HEK293 (cell line): ENCODE results near the gene SPATA2L.

Experiments used
- CTCF ChIA-PET: fragments of 350-600 bp; formaldehyde crosslinking; extraction: SDS; loops from one replicate; lab custom pipeline; 2021; ENCODE audit warnings: antibody characterized with exemption; lab: Yijun Ruan, JAX
- POLR2A ChIA-PET: fragments of 300-600 bp; formaldehyde crosslinking; extraction: SDS; loops from one replicate; lab custom pipeline; 2020; ENCODE audit warnings: antibody characterized with exemption, inconsistent platforms; lab: Yijun Ruan, JAX
- H3K27ac ChIP-seq: fragments of 200-500 bp; sonication (Bioruptor generic); 2 replicates; pipeline ENCODE4 v1.5.1; 2014; ENCODE audit warnings: low read depth, low read length, control low read depth, inconsistent platforms; ENCODE audit errors: extremely low read depth
- H3K36me3 ChIP-seq, 2 experiments: fragments of 200-500 bp in 1 of 2; sonication (Bioruptor generic) in 1 of 2; 1 replicate in 1 of 2; 2 replicates in 1 of 2; pipeline ENCODE4 v1.5.1; 2014 to 2017; ENCODE audit warnings: inconsistent platforms in 2 of 2, low read length in 2 of 2; ENCODE audit not compliant: control insufficient read depth in 2 of 2, insufficient read depth in 1 of 2
- H3K4me1 ChIP-seq: fragments of 200-500 bp; sonication (Bioruptor generic); 2 replicates; pipeline ENCODE4 v1.5.1; 2014; ENCODE audit warnings: mild to moderate bottlenecking, low read length, inconsistent platforms; ENCODE audit not compliant: control insufficient read depth, insufficient read depth
- H3K4me3 ChIP-seq: 2 replicates; pipeline ENCODE4 v1.5.1; 2011; ENCODE audit warnings: low read depth, mild to moderate bottlenecking, control low read depth, low read length, moderate library complexity
- H3K9me3 ChIP-seq: fragments of 200-500 bp; sonication (Bioruptor generic); 2 replicates; pipeline ENCODE4 v1.5.1; 2014; ENCODE audit warnings: low read depth, low read length, inconsistent platforms; ENCODE audit not compliant: control insufficient read depth, insufficient read depth
- GFI1B ChIP-seq: fragments of 450-650 bp; formaldehyde crosslinking; IDR thresholded peaks from 2 replicates; pipeline ENCODE4 v1.5.1; 2016; ENCODE audit warnings: missing biosample characterization, missing genetic modification characterization
- GLIS1 ChIP-seq: fragments of 450-650 bp; formaldehyde crosslinking; IDR thresholded peaks from 2 replicates; pipeline ENCODE4 v1.5.1; 2016; ENCODE audit warnings: missing biosample characterization, missing genetic modification characterization
- SP7 ChIP-seq: fragments of 450-650 bp; formaldehyde crosslinking; IDR thresholded peaks from 2 replicates; pipeline ENCODE4 v1.5.1; 2016; ENCODE audit warnings: missing biosample characterization, missing genetic modification characterization
- ZBTB1 ChIP-seq: fragments of 450-650 bp; formaldehyde crosslinking; IDR thresholded peaks from 2 replicates; pipeline ENCODE4 v1.5.1; 2016; ENCODE audit warnings: missing biosample characterization, missing genetic modification characterization
- ZBTB7A ChIP-seq: fragments of 450-650 bp; formaldehyde crosslinking; IDR thresholded peaks from 2 replicates; pipeline ENCODE4 v1.5.1; 2016; ENCODE audit warnings: low read depth, missing biosample characterization, missing genetic modification characterization
- ZNF366 ChIP-seq: fragments of 450-650 bp; formaldehyde crosslinking; conservative IDR thresholded peaks from 2 replicates; pipeline ENCODE4 v1.5.1; 2016; ENCODE audit warnings: missing biosample characterization, missing genetic modification characterization
- ZNF394 ChIP-seq: fragments of 450-650 bp; formaldehyde crosslinking; IDR thresholded peaks from 2 replicates; pipeline ENCODE4 v1.5.1; 2016; ENCODE audit warnings: missing biosample characterization, missing genetic modification characterization, mild to moderate bottlenecking, moderate library complexity, borderline replicate concordance
- ZNF600 ChIP-seq: fragments of 450-650 bp; formaldehyde crosslinking; IDR thresholded peaks from 2 replicates; pipeline ENCODE4 v1.5.1; 2016; ENCODE audit warnings: missing biosample characterization, missing genetic modification characterization
- ZNF654 ChIP-seq: fragments of 450-650 bp; formaldehyde crosslinking; IDR thresholded peaks from 2 replicates; pipeline ENCODE4 v1.5.1; 2016; ENCODE audit warnings: low read depth, missing biosample characterization, missing genetic modification characterization
- ZNF747 ChIP-seq: fragments of 450-650 bp; formaldehyde crosslinking; IDR thresholded peaks from 2 replicates; pipeline ENCODE4 v1.5.1; 2016; ENCODE audit warnings: missing biosample characterization, missing genetic modification characterization
- ZNF785 ChIP-seq: fragments of 450-650 bp; formaldehyde crosslinking; IDR thresholded peaks from 2 replicates; pipeline ENCODE4 v1.5.1; 2016; ENCODE audit warnings: missing biosample characterization, missing genetic modification characterization
- ZNF837 ChIP-seq: fragments of 450-650 bp; formaldehyde crosslinking; IDR thresholded peaks from 2 replicates; pipeline ENCODE4 v1.5.1; 2016; ENCODE audit warnings: missing biosample characterization, missing genetic modification characterization
- TF ChIP-seq, protein P1 (sequence below): fragments of 450-650 bp; formaldehyde crosslinking; IDR thresholded peaks from 2 replicates; pipeline ENCODE4 v1.5.1; 2016; ENCODE audit warnings: missing biosample characterization, missing genetic modification characterization
- TF ChIP-seq, protein P2 (sequence below): fragments of 450-650 bp; formaldehyde crosslinking; IDR thresholded peaks from 2 replicates; pipeline ENCODE4 v1.5.1; 2016; ENCODE audit warnings: missing biosample characterization, missing genetic modification characterization
- TF ChIP-seq, protein P3 (sequence below): fragments of 450-650 bp; formaldehyde crosslinking; IDR thresholded peaks from 2 replicates; pipeline ENCODE4; 2016; ENCODE audit warnings: missing biosample characterization, missing genetic modification characterization
- TF ChIP-seq, protein P4 (sequence below): fragments of 450-650 bp; formaldehyde crosslinking; IDR thresholded peaks from 2 replicates; pipeline ENCODE4 v1.5.1; 2017; ENCODE audit warnings: missing biosample characterization, missing genetic modification characterization
- TF ChIP-seq, protein P5 (sequence below): fragments of 450-650 bp; formaldehyde crosslinking; IDR thresholded peaks from 2 replicates; pipeline ENCODE4 v1.5.1; 2016; ENCODE audit warnings: missing biosample characterization, missing genetic modification characterization
- TF ChIP-seq, protein P6 (sequence below): fragments of 450-650 bp; formaldehyde crosslinking; optimal IDR thresholded peaks from 2 replicates; pipeline ENCODE3; 2016; ENCODE audit warnings: missing biosample characterization, mild to moderate bottlenecking, missing genetic modification characterization
- TF ChIP-seq, protein P7 (sequence below): fragments of 450-650 bp; formaldehyde crosslinking; IDR thresholded peaks from 2 replicates; pipeline ENCODE4 v1.5.1; 2016; ENCODE audit warnings: missing biosample characterization, missing genetic modification characterization

Gene SPATA2L

DNA sequence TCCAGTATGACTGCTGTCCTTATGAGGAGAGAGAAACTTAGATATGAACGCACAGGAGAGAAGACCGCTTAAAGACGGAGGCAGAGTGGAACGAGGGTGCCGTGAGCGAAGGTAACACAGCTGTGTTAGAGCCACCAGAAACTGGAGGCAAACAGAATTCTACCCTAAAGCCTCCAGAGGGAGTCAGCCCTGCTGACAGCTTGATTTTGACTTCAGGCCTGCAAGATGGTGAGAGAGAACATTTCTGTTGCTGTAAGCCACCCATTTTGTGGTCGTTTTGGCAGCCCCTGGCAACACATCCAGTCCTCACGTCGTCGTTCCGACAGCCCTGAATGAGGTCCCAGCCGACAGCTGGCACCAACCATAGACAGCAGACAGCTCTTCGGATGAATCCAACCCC lies 2.8 kb upstream of the SPATA2L start:
- H3K36me3 ChIP-seq: peaks cover 0 to under 1% of the 10 kb centered on the region in 2 experiments; a peak in 1 of 3 replicates
- CTCF ChIA-PET: interaction anchor here (1.6 to 2.5 kb wide), 3 partner anchors 85 to 205 kb away, joined by 3 to 23 read pairs (median 20); no protein-coding TSS in a partner anchor
- TF ChIP-seq, protein P1, sequence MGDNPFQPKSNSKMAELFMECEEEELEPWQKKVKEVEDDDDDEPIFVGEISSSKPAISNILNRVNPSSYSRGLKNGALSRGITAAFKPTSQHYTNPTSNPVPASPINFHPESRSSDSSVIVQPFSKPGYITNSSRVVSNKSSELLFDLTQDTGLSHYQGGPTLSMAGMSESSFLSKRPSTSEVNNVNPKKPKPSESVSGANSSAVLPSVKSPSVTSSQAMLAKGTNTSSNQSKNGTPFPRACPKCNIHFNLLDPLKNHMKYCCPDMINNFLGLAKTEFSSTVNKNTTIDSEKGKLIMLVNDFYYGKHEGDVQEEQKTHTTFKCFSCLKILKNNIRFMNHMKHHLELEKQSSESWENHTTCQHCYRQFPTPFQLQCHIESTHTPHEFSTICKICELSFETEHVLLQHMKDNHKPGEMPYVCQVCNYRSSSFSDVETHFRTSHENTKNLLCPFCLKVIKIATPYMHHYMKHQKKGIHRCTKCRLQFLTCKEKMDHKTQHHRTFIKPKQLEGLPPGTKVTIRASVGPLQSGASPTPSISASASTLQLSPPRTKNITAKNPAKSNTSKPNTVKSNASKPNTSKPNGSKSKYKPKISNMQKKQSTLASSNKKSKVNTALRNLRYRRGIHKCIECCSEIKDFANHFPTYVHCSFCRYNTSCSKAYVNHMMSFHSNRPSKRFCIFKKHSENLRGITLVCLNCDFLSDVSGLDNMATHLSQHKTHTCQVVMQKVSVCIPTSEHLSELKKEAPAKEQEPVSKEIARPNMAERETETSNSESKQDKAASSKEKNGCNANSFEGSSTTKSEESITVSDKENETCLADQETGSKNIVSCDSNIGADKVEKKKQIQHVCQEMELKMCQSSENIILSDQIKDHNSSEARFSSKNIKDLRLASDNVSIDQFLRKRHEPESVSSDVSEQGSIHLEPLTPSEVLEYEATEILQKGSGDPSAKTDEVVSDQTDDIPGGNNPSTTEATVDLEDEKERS (tag by site-specific recombination): no peak
- TF ChIP-seq, protein P2, sequence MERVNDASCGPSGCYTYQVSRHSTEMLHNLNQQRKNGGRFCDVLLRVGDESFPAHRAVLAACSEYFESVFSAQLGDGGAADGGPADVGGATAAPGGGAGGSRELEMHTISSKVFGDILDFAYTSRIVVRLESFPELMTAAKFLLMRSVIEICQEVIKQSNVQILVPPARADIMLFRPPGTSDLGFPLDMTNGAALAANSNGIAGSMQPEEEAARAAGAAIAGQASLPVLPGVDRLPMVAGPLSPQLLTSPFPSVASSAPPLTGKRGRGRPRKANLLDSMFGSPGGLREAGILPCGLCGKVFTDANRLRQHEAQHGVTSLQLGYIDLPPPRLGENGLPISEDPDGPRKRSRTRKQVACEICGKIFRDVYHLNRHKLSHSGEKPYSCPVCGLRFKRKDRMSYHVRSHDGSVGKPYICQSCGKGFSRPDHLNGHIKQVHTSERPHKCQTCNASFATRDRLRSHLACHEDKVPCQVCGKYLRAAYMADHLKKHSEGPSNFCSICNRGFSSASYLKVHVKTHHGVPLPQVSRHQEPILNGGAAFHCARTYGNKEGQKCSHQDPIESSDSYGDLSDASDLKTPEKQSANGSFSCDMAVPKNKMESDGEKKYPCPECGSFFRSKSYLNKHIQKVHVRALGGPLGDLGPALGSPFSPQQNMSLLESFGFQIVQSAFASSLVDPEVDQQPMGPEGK (tag by site-specific recombination): no peak
- no peak for TF ChIP-seq SP7 (tag by site-specific recombination)
- TF ChIP-seq, protein P3, sequence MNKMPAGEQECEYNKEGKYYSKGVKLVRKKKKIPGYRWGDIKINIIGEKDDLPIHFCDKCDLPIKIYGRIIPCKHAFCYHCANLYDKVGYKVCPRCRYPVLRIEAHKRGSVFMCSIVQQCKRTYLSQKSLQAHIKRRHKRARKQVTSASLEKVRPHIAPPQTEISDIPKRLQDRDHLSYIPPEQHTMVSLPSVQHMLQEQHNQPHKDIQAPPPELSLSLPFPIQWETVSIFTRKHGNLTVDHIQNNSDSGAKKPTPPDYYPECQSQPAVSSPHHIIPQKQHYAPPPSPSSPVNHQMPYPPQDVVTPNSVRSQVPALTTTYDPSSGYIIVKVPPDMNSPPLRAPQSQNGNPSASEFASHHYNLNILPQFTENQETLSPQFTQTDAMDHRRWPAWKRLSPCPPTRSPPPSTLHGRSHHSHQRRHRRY (tag by site-specific recombination): no peak
- no peak for TF ChIP-seq ZNF654 (tag by site-specific recombination)
- TF ChIP-seq ZNF366 (tag by site-specific recombination): no peak
- no peak for TF ChIP-seq ZNF785 (tag by site-specific recombination)
- TF ChIP-seq ZNF394 (tag by site-specific recombination): no peak
- TF ChIP-seq, protein P4, sequence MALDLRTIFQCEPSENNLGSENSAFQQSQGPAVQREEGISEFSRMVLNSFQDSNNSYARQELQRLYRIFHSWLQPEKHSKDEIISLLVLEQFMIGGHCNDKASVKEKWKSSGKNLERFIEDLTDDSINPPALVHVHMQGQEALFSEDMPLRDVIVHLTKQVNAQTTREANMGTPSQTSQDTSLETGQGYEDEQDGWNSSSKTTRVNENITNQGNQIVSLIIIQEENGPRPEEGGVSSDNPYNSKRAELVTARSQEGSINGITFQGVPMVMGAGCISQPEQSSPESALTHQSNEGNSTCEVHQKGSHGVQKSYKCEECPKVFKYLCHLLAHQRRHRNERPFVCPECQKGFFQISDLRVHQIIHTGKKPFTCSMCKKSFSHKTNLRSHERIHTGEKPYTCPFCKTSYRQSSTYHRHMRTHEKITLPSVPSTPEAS (tag by site-specific recombination): no peak
- no peak for TF ChIP-seq ZNF747 (tag by site-specific recombination)
- TF ChIP-seq GLIS1 (tag by site-specific recombination): no peak
- no peak for TF ChIP-seq GFI1B (tag by site-specific recombination)
- no peak overlapping the region for H3K27ac ChIP-seq
- H3K4me3 ChIP-seq: no peak overlapping the region
- POLR2A ChIA-PET: no interaction called here
- peaks cover 8% of the 10 kb centered on the region for H3K4me1 ChIP-seq
- H3K9me3 ChIP-seq: no peaks in the 10 kb centered on the region

DNA sequence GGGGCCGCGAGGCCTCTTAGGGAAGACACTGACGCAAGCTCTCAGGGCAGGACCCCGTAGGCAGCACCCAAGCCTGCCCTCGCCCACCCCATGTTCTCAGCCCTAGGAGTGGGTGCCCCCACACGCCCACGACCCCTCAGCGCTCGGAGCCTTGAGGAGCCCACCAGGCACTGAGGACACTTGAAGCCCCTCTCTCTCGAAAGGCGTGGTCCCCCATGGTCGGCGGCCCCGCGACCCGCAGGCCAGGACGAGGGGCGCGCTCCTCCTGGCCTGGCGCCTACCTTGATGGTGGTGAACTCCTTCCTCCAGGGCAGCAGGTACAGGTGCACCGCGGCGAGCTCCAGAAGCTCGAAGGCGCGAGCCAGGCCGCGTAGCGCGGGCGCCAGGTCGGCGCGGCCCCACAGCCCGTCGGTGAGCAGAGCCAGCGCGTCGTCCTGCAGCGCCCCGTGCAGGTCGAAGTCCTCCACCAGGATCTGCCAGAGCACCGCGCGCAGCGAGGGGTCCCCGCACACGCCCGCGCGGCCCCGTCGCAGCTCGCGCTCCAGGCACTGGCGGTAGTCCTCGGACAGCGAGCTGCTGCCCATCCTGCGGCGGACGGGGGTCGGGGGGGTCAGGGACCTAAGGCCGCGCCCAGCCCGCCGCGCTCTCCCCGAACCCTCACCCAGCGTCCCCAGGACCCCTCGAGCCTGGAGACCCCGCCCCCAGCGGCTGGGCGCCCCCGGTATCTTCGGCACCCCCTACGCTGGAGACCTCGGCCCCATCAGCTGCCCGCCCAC lies 668 bp downstream of the SPATA2L start:
- ChIA-PET CTCF (interaction anchor here (0.6 to 2.2 kb wide), 10 partner anchors 8 to 320 kb away, joined by 3 to 12 read pairs (median 3); no protein-coding TSS in a partner anchor), POLR2A (interaction anchor here (0.7 to 2.5 kb wide), 14 partner anchors 8 to 221 kb away, joined by 3 to 17 read pairs (median 4); partner anchors contain the start of genes CDK10, SPG7, TCF25 and VPS9D1)
- Histone ChIP-seq H3K4me1 (peaks cover 8% of the 10 kb centered on the region), H3K27ac (peak overlapping the region; percentile 65), H3K9me3 (no peaks in the 10 kb centered on the region), H3K4me3 (peak overlapping the region; percentile 68), H3K36me3 (peaks cover 0 to 29% of the 10 kb centered on the region in 2 experiments; a peak in 2 of 3 replicates)
- TF ChIP-seq ZBTB1 (tag by site-specific recombination) (0 out of 2 replicates have a peak, but pooled peaks have one; percentile 32), ZNF837 (peak; percentile 6; the same call in 1 of the 2 replicates), ZNF747 (tag by site-specific recombination) (0 out of 2 replicates have a peak, but pooled peaks have one; percentile 12), ZNF600 (tag by site-specific recombination) (peak; percentile 63; the same call in 1 of the 2 replicates), ZBTB7A (tag by site-specific recombination) (peak; percentile 46)
- TF ChIP-seq, protein P5, sequence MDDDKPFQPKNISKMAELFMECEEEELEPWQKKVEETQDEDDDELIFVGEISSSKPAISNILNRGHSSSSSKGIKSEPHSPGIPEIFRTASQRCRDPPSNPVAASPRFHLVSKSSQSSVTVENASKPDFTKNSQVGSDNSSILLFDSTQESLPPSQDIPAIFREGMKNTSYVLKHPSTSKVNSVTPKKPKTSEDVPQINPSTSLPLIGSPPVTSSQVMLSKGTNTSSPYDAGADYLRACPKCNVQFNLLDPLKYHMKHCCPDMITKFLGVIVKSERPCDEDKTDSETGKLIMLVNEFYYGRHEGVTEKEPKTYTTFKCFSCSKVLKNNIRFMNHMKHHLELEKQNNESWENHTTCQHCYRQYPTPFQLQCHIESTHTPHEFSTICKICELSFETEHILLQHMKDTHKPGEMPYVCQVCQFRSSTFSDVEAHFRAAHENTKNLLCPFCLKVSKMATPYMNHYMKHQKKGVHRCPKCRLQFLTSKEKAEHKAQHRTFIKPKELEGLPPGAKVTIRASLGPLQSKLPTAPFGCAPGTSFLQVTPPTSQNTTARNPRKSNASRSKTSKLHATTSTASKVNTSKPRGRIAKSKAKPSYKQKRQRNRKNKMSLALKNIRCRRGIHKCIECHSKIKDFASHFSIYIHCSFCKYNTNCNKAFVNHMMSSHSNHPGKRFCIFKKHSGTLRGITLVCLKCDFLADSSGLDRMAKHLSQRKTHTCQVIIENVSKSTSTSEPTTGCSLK (tag by site-specific recombination): 0 out of 2 replicates have a peak, but pooled peaks have one; percentile 43
- TF ChIP-seq, protein P6, sequence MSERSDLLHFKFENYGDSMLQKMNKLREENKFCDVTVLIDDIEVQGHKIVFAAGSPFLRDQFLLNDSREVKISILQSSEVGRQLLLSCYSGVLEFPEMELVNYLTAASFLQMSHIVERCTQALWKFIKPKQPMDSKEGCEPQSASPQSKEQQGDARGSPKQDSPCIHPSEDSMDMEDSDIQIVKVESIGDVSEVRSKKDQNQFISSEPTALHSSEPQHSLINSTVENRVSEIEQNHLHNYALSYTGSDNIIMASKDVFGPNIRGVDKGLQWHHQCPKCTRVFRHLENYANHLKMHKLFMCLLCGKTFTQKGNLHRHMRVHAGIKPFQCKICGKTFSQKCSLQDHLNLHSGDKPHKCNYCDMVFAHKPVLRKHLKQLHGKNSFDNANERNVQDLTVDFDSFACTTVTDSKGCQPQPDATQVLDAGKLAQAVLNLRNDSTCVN (tag by site-specific recombination): peak; percentile 77
- TF ChIP-seq, protein P7, sequence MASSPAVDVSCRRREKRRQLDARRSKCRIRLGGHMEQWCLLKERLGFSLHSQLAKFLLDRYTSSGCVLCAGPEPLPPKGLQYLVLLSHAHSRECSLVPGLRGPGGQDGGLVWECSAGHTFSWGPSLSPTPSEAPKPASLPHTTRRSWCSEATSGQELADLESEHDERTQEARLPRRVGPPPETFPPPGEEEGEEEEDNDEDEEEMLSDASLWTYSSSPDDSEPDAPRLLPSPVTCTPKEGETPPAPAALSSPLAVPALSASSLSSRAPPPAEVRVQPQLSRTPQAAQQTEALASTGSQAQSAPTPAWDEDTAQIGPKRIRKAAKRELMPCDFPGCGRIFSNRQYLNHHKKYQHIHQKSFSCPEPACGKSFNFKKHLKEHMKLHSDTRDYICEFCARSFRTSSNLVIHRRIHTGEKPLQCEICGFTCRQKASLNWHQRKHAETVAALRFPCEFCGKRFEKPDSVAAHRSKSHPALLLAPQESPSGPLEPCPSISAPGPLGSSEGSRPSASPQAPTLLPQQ (tag by site-specific recombination): peak; percentile 68
